ENCODE data around the gene NEU1. TPM values are rescaled to one million over a fixed set of nuclear protein-coding genes. Genes with fewer than 3 reads are reported as not detected.
"Not testable (repeated sequence)": the region's sequence is repeated elsewhere in the genome, so short reads cannot be mapped to it uniquely, and the experiment has no call there.

Gene NEU1
- total RNA-seq, 2 experiments from 2014 or later, result 8.7 to 9.8 TPM

DNA sequence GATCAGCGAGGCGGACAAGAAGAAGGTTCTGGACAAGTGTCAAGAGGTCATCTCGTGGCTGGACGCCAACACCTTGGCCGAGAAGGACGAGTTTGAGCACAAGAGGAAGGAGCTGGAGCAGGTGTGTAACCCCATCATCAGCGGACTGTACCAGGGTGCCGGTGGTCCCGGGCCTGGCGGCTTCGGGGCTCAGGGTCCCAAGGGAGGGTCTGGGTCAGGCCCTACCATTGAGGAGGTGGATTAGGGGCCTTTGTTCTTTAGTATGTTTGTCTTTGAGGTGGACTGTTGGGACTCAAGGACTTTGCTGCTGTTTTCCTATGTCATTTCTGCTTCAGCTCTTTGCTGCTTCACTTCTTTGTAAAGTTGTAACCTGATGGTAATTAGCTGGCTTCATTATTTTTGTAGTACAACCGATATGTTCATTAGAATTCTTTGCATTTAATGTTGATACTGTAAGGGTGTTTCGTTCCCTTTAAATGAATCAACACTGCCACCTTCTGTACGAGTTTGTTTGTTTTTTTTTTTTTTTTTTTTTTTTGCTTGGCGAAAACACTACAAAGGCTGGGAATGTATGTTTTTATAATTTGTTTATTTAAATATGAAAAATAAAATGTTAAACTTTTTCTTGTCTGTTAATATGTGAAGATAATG lies 32.9 kb downstream of the NEU1 start:
- ATAC-seq (no peak), DNase-seq (no peak)
- no peaks in the 10 kb centered on the region for H3K27me3 Mint-ChIP-seq
- peak overlapping the region; percentile 84 for H3K4me3 Mint-ChIP-seq
- intact Hi-C loops (cut with micrococcal nuclease), result loop anchor here (5.0 to 10.0 kb wide), 3 partner anchors 92 to 265 kb away; partner anchors contain the start of genes C6orf47, CLIC1, CSNK2B and GPANK1
- CTCF ChIA-PET, result interaction anchor here (0.6 to 2.0 kb wide), 25 partner anchors 8 to 278 kb away, joined by 3 to 14 read pairs (median 4); partner anchors contain the start of genes ABHD16A, C6orf47, CLIC1 and DDAH2
- peak; percentile 64 for TF ChIP-seq CTCF (IDR thresholded peaks at IDR 0.05)
- POLR2A ChIA-PET, result interaction anchor here (1.0 to 2.3 kb wide), 6 partner anchors 10 to 177 kb away, joined by 3 to 7 read pairs (median 4); partner anchors contain the start of genes BAG6, CLIC1, DDAH2 and MSH5
- peaks cover 12% of the 10 kb centered on the region for H3K36me3 Mint-ChIP-seq (ENCODE audit: low read depth)
- H3K4me1 Mint-ChIP-seq (ENCODE audit: low read depth), result peaks cover 33% of the 10 kb centered on the region
- no peaks in the 10 kb centered on the region for H3K9me3 Mint-ChIP-seq
- peak overlapping the region; percentile 81 for H3K27ac Mint-ChIP-seq

DNA sequence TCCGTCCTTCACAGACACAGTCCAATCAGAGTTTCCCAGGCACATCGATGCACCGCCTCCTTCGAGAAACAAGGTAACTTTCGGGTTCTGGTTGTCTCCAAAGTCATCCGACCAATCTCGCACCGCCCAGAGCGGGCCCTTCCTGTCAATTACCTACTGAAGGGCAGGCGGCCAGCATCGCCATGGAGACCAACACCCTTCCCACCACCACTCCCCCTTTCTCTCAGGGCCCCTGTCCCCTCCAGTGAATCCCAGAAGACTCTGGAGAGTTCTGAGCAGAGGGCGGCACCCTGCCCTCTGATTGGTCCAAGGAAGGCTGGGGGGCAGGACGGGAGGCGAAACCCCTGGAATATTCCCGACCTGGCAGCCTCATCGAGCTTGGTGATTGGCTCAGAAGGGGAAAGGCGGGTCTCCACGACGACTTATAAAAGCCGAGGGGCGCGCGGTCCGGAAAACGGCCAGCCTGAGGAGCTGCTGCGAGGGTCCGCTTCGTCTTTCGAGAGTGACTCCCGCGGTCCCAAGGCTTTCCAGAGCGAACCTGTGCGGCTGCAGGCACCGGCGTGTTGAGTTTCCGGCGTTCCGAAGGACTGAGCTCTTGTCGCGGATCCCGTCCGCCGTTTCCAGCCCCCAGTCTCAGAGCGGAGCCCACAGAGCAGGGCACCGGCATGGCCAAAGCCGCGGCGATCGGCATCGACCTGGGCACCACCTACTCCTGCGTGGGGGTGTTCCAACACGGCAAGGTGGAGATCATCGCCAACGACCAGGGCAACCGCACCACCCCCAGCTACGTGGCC lies 35.1 kb downstream of the NEU1 start, which contains the start of gene HSPA1B:
TSS of gene HSPA1B (plus strand) at position 453 of the 794 bp plus-strand sequence. CDS start at position 666, 213 bp downstream.
- ChIA-PET CTCF (interaction anchor here (0.6 to 1.7 kb wide), 7 partner anchors 21 to 98 kb away, joined by 3 to 6 read pairs (median 4); partner anchors contain the start of genes DDAH2, LSM2 and MSH5), POLR2A (interaction anchor here (0.8 to 3.5 kb wide), 12 partner anchors 8 to 259 kb away, joined by 3 to 15 read pairs (median 3); partner anchors contain the start of genes CSNK2B, LSM2 and VARS1)
- H3K36me3 Mint-ChIP-seq (ENCODE audit: low read depth), result peaks cover 11% of the 10 kb centered on the region
- H3K4me1 Mint-ChIP-seq (ENCODE audit: low read depth), result peaks cover 36% of the 10 kb centered on the region
- H3K4me3 Mint-ChIP-seq, result peak within 1 kb of the TSS; percentile 81
- intact Hi-C loops (cut with micrococcal nuclease), result loop anchor here (10.0 kb wide), 1 partner anchor 263 kb away; no protein-coding TSS in a partner anchor
- TF ChIP-seq CTCF (IDR thresholded peaks at IDR 0.05), result no peak
- H3K27me3 Mint-ChIP-seq, result no peaks in the 10 kb centered on the region
- ATAC-seq, result peak; percentile 82
- peak within 1 kb of the TSS; percentile 90 for H3K27ac Mint-ChIP-seq
- DNase-seq, result peak; percentile 98
- H3K9me3 Mint-ChIP-seq, result no peaks in the 10 kb centered on the region

DNA sequence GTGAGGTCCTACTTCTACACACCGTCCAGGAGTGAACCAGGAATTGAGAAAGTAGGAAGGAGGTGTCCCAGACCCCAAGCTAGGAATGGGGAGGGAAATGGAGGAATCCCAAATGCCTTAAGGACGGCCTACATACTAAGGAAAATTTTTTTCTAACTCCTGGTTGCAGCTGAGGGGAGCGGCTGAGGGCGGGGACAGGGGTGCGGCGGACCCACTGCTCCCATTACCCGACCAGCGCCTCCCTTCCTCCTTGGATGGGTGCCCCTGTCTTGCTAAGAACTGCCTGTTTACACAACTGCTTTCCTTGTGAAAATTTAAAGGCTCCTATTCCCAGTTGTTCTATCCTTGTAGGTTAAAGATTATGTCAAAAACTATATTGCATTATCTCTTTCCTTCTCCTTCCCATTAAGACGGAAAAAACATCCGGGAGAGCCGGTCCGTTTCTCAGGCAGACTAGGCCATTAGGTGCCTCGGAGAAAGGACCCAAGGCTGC lies 35.8 kb downstream of the NEU1 start:
- POLR2A ChIA-PET, result interaction anchor here (0.8 to 3.5 kb wide), 9 partner anchors 9 to 258 kb away, joined by 3 to 15 read pairs (median 3); partner anchors contain the start of genes LSM2, TNF and VARS1
- CTCF ChIA-PET, result interaction anchor here (0.7 to 1.7 kb wide), 9 partner anchors 9 to 98 kb away, joined by 3 to 6 read pairs (median 4); partner anchors contain the start of genes DDAH2, HSPA1A, HSPA1L and LSM2
- Mint-ChIP-seq H3K4me3 (peak overlapping the region; percentile 81), H3K27me3 (no peaks in the 10 kb centered on the region), H3K27ac (peak overlapping the region; percentile 90), H3K4me1 (ENCODE audit: low read depth) (peaks cover 39% of the 10 kb centered on the region), H3K36me3 (ENCODE audit: low read depth) (peaks cover 11% of the 10 kb centered on the region), H3K9me3 (no peaks in the 10 kb centered on the region)
- ATAC-seq, result peak; percentile 6
- intact Hi-C loops (cut with micrococcal nuclease), result loop anchor here (10.0 kb wide), 1 partner anchor 262 kb away; no protein-coding TSS in a partner anchor
- no peak for TF ChIP-seq CTCF (IDR thresholded peaks at IDR 0.05)
- DNase-seq, result no peak

- H3K4me3 Mint-ChIP-seq, result peak overlapping the region; percentile 81
- ATAC-seq, result no peak
- peaks cover 8% of the 10 kb centered on the region for H3K36me3 Mint-ChIP-seq (ENCODE audit: low read depth)
- intact Hi-C loops (cut with micrococcal nuclease), result loop anchor here (10.0 kb wide), 1 partner anchor 261 kb away; no protein-coding TSS in a partner anchor
- CTCF ChIA-PET, result no interaction called here
- no peaks in the 10 kb centered on the region for H3K9me3 Mint-ChIP-seq
- POLR2A ChIA-PET, result interaction anchor here (0.6 to 3.5 kb wide), 3 partner anchors 10 to 19 kb away, joined by 3 to 15 read pairs (median 4); partner anchors contain the start of gene LSM2
- H3K27ac Mint-ChIP-seq, result peak overlapping the region; percentile 4
- no peak for DNase-seq
- H3K4me1 Mint-ChIP-seq (ENCODE audit: low read depth), result peaks cover 43% of the 10 kb centered on the region
- no peak for TF ChIP-seq CTCF (IDR thresholded peaks at IDR 0.05)
- H3K27me3 Mint-ChIP-seq, result no peaks in the 10 kb centered on the region
These were observed 37.1 kb downstream of the NEU1 start for GRCh38 chr6:31825553-31825952.

DNA sequence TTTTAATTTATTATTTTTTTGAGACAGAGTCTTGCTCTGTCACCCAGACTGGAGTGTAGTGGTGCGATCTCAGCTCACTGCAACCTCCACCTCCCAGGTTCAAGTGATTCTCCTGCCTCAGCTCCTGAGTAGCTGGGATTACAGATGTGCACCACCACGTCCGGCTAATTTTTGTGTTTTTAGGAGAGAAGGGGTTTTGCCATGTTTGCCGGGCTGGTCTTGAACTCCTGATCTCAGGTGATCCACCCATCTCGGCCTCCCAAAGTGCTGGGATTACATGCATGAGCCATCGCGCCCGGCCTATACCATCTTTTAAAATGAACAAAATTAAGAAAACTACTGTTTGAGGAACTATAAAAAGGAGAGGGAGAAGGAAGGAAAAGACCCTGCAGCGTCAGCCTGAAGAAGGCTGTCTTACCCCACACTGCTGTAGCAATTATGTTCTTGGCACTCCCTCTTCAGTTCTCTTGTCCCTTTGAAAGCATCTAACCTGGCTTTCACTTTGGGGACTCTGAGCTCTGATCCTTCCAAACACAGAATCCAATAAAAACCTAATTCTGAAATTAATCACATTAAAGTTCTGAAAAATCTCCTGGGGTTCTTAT lies 38.9 kb downstream of the NEU1 start:
- ATAC-seq; H3K36me3 Mint-ChIP-seq (ENCODE audit: low read depth); DNase-seq; H3K9me3 Mint-ChIP-seq; H3K4me3 Mint-ChIP-seq; H3K27me3 Mint-ChIP-seq; H3K27ac Mint-ChIP-seq: not testable (repeated sequence)
- intact Hi-C loops (cut with micrococcal nuclease), result loop anchor here (10.0 kb wide), 1 partner anchor 259 kb away; no protein-coding TSS in a partner anchor
- ChIA-PET POLR2A (interaction anchor here (1.0 to 1.3 kb wide), 3 partner anchors 16 to 122 kb away, joined by 3 to 4 read pairs (median 3); no protein-coding TSS in a partner anchor), CTCF (interaction anchor here (1.9 kb wide), 1 partner anchor 86 kb away, joined by 6 read pairs; no protein-coding TSS in a partner anchor)
- peaks cover 50% of the 10 kb centered on the region for H3K4me1 Mint-ChIP-seq (ENCODE audit: low read depth)

Measured in activated CD8-positive, alpha-beta T cell treated with anti-CD3 and anti-CD28 coated beads for 36 hours (primary cell).